ENCODE results near the gene CYP4F8.
A peak's percentile ranks its signal among the peaks of the same experiment; 100 is the strongest.

The CYP4F8 gene

GRCh38 chr19:15616183-15616582, 1.2 kb downstream of the CYP4F8 start:
- DNase-seq (ENCODE audit: low read depth), result no peak

- DNase-seq (ENCODE audit: low read depth), result no peak
Measured at GRCh38 chr19:15616627-15617270, 1.7 kb downstream of the CYP4F8 start.

GRCh38 chr19:15618321-15618720, 3.3 kb downstream of the CYP4F8 start:
- DNase-seq (ENCODE audit: low read depth), result no peak

GRCh38 chr19:15621801-15622200, 6.8 kb downstream of the CYP4F8 start:
- no peak for DNase-seq (ENCODE audit: low read depth)

- no peak for DNase-seq (ENCODE audit: low read depth)
Measured at GRCh38 chr19:15622991-15623390, 8.0 kb downstream of the CYP4F8 start.

- DNase-seq (ENCODE audit: low read depth), result no peak
Measured at GRCh38 chr19:15623711-15624318, 8.8 kb downstream of the CYP4F8 start.

- no peak for DNase-seq (ENCODE audit: low read depth)
Measured at GRCh38 chr19:15628236-15629002, 13.4 kb downstream of the CYP4F8 start.

- peak; percentile 82 for DNase-seq (ENCODE audit: low read depth)
Measured at GRCh38 chr19:15629003-15629880, 14.2 kb downstream of the CYP4F8 start.

GRCh38 chr19:15631817-15632216, 16.8 kb downstream of the CYP4F8 start:
- peak; percentile 16 for DNase-seq (ENCODE audit: low read depth)

- no peak for DNase-seq (ENCODE audit: low read depth)
Measured at GRCh38 chr19:15633082-15633835, 18.2 kb downstream of the CYP4F8 start.

GRCh38 chr19:15634105-15634504, 19.1 kb downstream of the CYP4F8 start:
- no peak for DNase-seq (ENCODE audit: low read depth)

GRCh38 chr19:15635016-15635805, 20.2 kb downstream of the CYP4F8 start:
- DNase-seq (ENCODE audit: low read depth), result no peak

- no peak for DNase-seq (ENCODE audit: low read depth)
Measured at GRCh38 chr19:15636026-15636425, 21.0 kb downstream of the CYP4F8 start.

GRCh38 chr19:15639596-15639995, 24.6 kb downstream of the CYP4F8 start:
- DNase-seq (ENCODE audit: low read depth), result no peak

- DNase-seq (ENCODE audit: low read depth), result no peak
Measured at GRCh38 chr19:15640294-15640903, 25.4 kb downstream of the CYP4F8 start, which contains the start of gene CYP4F3. Gene CYP4F3, plus strand, starts transcription at chr19:15640897. Its CDS starts 519 bp downstream, at chr19:15641416.

- DNase-seq (ENCODE audit: low read depth), result no peak
Measured at GRCh38 chr19:15640904-15641597, 26.0 kb downstream of the CYP4F8 start.

- no peak for DNase-seq (ENCODE audit: low read depth)
Measured at GRCh38 chr19:15641901-15642491, 27.0 kb downstream of the CYP4F8 start.

GRCh38 chr19:15642807-15643206, 27.8 kb downstream of the CYP4F8 start:
- DNase-seq (ENCODE audit: low read depth), result no peak

GRCh38 chr19:15643387-15643786, 28.4 kb downstream of the CYP4F8 start:
- DNase-seq (ENCODE audit: low read depth), result no peak
